ENCODE measurements around the gene STRAP. TPM values are rescaled to one million over a fixed set of nuclear protein-coding genes. Genes with fewer than 3 reads are reported as not detected.
"Not testable (repeated sequence)": the region's sequence is repeated elsewhere in the genome, so short reads cannot be mapped to it uniquely, and the experiment has no call there.

Gene STRAP
- total RNA-seq, 1 donor from 2014 or later = 109 TPM

GRCh38 chr12:15919418-15919817 is 37.2 kb downstream of the STRAP start:
- DNase-seq (ENCODE audit: low spot score) = no peak

DNA sequence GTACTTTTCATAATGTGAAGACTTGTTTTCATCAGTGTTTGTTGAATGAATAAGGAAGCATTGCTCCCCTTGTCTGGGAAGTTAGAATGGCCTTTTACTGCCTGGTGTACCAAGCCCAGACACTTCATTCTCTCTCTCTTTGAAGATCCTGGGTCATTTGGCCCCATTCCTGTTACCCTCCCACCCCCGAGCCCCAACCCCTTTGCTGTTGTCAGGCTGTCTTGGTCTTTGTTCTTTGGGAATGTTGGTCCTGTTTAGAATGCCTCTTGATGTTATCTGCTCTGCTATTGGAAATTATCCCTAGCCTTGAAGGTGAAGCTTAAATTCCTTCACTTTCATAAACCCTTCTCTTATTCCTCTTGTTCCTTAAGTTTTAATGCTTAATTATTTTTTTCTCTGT is 42.8 kb downstream of the STRAP start:
- no peak for DNase-seq (ENCODE audit: low spot score)

- no peak for DNase-seq (ENCODE audit: low spot score)
These were observed 46.2 kb downstream of the STRAP start for GRCh38 chr12:15928346-15928745.

- no peak for DNase-seq (ENCODE audit: low spot score)
These were observed 46.8 kb downstream of the STRAP start for GRCh38 chr12:15928870-15929571.

GRCh38 chr12:15931590-15932053 is 49.4 kb downstream of the STRAP start:
- no peak for DNase-seq (ENCODE audit: low spot score)

- no peak for DNase-seq (ENCODE audit: low spot score)
These were observed 50.1 kb downstream of the STRAP start for GRCh38 chr12:15932327-15932726.

GRCh38 chr12:15932971-15933370 is 50.8 kb downstream of the STRAP start:
- no peak for DNase-seq (ENCODE audit: low spot score)

GRCh38 chr12:15933751-15934150 is 51.6 kb downstream of the STRAP start:
- no peak for DNase-seq (ENCODE audit: low spot score)

GRCh38 chr12:15936751-15937150 is 54.6 kb downstream of the STRAP start:
- DNase-seq (ENCODE audit: low spot score) = no peak

GRCh38 chr12:15937902-15938301 is 55.7 kb downstream of the STRAP start:
- DNase-seq (ENCODE audit: low spot score) = no peak

DNA sequence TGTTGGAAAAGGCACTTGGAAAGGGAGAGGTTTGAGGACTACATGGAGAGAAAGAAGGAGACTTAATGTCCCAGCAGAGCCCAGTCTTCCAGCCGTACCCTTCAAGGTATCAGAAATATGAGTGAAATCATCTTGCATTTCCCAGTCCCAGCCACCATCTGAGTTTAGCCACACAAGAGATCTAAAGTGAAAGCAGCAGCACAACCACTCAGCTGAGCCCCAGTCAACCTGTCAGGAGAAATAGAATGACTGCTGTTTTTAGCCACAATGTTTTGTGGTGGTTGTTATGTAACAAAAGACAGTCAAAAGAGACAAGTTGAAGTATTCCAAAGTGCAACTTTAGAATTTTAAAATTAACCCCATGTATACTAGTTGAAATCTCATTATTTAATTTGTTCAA is 56.9 kb downstream of the STRAP start:
- DNase-seq (ENCODE audit: low spot score) = no peak

- DNase-seq (ENCODE audit: low spot score) = no peak
These were observed 60.3 kb downstream of the STRAP start for GRCh38 chr12:15942475-15942874.

GRCh38 chr12:15943519-15943918 is 61.3 kb downstream of the STRAP start:
- DNase-seq (ENCODE audit: low spot score) = not testable (repeated sequence)

DNA sequence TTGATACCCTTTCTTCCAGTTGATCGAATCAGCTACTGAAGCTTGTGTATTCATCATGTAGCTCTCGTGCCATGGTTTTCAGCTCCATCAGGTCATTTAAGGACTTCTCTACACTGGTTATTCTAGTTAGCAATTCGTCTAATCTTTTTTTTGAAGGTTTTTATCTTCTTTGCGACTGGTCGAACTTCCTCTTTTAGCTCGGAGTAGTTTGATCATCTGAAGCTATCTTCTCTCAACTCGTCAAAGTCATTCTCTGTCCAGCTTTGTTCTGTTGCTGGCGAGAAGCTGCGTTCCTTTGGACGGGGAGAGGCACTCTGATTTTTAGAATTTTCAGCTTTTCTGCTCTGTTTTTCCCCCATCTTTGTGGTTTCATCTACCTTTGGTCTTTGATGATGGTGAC is 66.3 kb downstream of the STRAP start:
- not testable (repeated sequence) for DNase-seq (ENCODE audit: low spot score)

Other genes starting within 250 kb of the STRAP start
- 299 TPM for gene EPS8, start 93.0 kb upstream of the STRAP start, total RNA-seq
- gene DERA, start 28.9 kb downstream of the STRAP start, total RNA-seq = 34.2 TPM

Measured in mesenteric fat pad (tissue), 1 donor.